GM19438 (cell line): ENCODE measurements around the gene WIPF1.

ENCODE experiments used
- ATAC-seq: cut with Tn5 transposase; IDR thresholded peaks from one replicate; pipeline ENCODE4 v1.9.1; 2021; ENCODE audit warnings: low read depth; ENCODE audit not compliant: unreplicated experiment

The WIPF1 gene

DNA sequence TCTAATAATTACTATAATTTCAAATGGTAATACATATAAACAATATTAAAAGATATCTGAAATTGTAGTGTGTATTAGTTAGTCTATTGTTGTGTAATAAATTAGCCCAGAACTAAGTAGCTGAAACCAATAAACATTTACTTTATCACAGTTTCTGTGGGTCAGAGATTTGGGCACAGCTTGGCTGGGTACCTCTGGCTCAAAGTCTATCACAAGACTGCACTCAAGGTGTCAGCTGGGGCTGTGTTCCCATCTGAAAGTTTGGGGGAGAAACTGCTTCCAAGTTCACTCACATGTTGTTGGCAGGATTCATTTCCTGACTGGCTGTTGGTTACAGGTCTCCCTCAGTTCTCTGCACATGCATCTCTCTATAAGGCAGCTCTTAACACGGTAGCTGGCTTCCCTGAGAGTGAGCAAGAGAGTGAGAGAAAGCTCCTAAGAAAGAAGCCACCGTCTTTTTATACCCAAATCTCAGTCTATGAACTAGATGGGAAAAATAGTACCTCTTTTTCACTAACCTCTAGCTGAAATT lies 25.6 kb upstream of the WIPF1 start:
- ATAC-seq, result no peak

GRCh38 chr2:174621323-174621722 lies 23.7 kb upstream of the WIPF1 start:
- ATAC-seq, result no peak

- no peak for ATAC-seq
Observed at GRCh38 chr2:174618179-174618578, 20.6 kb upstream of the WIPF1 start.

- no peak for ATAC-seq
Observed at GRCh38 chr2:174617718-174618117, 20.1 kb upstream of the WIPF1 start.

DNA sequence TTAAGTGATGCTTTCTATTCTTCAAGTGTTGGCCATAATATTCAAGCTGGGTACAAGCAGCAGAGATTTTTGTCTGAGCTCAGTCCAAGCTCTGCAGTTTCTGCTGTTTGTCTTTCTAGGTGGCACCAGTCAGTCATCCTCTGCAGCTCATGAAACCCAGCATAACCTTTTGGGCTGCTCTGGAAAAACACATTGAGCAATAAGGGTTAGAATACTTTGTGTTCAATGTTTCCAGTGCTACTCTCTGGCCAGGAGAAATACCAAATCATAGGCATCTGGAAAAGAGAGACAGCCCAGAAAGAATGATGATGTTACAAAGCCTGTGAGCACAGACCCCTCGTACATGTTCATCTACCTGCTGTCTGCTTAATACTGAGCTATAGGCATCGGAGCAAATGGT lies 19.5 kb upstream of the WIPF1 start:
- no peak for ATAC-seq

DNA sequence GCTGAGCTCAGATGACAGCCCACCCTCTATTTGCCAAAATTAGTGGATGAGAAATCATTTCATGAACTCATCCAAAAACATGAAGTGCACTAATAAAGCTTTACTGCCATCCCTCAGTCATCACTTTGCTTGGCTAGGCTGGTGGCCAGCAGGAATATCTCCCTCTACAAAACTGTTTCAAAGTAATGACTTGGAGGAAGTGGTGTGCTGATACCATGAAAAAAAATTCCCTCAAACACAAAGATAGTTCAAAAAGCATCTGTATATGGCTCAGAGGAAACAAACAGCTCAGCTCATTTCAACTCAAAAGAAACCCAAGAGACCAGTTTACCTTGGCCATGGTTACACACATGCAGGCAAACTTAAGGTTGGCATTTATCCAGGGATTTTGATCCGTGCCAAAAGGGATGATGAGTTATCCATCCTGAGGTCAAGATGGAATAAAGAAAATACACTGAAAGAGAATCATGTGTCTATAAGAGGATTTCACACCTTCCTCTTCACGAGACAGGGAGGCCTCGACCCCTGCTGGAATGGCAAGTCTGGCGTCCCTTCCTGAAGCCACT lies 18.4 kb upstream of the WIPF1 start:
- ATAC-seq, result no peak

DNA sequence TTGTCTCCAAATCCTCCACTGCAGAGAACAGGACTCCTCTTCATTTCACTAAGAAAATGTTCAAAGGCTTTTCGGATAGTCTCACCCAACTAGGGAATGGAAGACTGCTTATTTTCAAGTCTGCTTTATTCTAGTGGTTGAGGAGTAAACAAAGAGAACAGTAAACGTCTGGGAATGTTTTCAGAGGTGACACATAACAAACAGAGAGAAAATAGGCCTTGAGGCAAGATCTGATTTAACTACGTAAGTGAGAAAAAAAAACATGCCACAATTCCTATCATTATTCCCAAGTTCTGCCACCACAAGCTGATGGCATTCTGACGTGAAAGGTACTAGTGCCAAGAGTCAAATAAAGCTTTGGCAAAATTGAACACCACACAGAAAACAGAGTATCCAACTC lies 16.7 kb upstream of the WIPF1 start:
- no peak for ATAC-seq

DNA sequence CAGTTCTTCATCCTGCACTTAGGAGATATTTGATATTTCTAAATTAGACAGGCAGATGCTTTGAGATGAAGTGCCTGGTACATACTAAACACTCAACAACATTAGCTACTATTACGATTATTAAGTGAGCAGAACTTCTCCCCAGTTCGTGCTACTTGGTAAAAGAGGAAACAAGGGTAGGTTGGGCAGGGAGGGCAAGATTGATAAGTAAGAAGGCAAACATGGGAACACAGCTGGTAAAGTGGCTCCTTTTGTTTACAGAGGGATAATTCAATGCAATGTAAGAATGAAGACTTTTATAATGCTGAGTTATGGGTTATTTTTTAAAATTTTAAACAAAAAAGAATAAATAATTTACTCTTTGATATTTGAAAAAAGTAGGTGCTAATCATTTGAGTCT lies 15.9 kb upstream of the WIPF1 start:
- no peak for ATAC-seq

DNA sequence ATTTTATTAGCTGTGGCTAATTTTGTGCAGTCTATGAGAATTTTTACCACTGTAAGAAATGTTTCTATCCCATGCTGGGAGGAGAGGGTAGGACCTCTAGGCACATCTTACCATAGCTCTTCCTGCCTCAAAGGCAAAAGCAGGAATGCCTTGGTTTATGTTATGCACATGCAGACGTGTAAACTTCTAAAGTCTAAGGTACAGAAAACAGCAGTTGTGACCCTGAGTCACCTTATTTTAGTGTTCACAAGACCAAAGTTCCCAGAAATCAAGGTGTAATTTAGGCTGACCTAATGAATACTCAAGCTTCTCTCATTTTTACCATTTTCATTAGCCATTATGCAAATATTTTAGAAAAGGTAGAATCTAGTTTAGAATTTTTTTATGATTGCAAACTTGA lies 15.4 kb upstream of the WIPF1 start:
- ATAC-seq, result no peak

DNA sequence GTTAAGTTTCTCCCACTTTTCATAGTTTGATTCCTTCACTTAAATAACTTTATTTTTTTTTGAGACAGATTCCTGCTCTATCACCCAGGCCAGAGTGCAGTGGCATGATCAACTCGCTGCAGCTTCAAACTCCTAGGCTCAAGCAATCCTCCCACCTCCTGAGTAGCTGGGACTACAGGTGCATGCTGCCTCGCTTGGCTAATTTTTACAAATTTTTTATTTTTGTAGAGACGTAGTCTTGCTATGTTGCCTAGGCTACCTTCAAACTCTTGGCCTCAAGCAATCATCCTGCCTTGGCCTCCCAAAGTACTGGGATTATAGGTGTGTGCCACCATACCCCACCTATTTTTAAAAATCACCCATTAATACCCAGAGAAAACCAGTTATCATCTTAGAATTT lies 14.2 kb upstream of the WIPF1 start:
- no peak for ATAC-seq

GRCh38 chr2:174611006-174611405 lies 13.4 kb upstream of the WIPF1 start:
- no peak for ATAC-seq

DNA sequence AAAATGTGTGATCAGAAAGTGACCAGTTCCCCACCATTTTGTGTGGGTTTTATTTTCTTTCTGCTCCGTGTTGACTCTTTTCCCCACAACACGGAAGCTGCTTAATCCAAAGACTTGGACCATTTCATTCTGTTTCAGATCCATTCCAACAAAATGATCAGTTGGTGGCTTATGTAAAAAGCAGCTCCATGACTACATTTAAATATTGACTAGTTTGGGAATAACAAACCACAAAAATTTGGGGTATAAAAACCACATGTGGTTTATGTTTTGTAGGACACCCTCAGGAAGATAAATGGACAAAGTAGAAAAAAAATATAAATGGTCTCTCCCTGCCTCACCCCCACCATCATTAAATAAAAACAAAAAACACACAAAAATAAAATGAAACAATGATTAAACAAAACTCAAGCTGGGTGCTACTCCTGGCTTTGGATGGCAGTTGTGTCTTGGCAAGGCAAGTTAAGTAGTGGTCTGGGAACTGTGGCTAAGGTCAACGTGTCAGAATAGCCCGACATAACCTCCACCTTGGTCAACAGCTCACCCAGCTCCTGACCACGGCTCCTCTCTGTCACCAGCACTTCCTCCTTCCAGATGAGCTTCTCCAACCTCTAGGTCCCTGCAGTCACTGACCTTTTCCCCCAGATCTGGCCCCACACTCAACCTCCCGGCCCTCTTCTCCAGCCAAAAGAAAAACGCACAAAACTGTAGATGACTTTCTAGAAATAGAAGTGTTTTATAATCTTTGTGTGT lies 12.8 kb upstream of the WIPF1 start:
- no peak for ATAC-seq

DNA sequence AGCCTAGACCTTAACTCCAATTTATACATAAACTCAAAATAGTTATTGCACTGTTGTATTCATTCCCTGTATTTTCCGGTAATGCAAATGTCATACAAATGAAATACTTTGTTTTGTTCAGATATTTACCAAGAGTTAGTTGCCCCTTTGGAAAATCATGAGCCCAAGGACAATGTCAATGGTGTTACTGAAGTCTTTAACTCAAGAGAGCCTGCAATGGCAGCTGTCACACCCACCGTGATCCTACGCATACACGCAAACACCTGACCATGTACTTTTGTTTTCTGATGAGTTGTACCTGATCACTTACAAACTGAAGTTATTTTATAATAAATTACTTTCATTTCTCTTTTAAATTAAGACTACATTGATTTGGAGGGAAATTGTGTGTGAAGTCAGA lies 11.7 kb upstream of the WIPF1 start:
- ATAC-seq, result no peak

GRCh38 chr2:174608866-174609214 lies 11.2 kb upstream of the WIPF1 start:
- ATAC-seq, result peak; percentile 46

DNA sequence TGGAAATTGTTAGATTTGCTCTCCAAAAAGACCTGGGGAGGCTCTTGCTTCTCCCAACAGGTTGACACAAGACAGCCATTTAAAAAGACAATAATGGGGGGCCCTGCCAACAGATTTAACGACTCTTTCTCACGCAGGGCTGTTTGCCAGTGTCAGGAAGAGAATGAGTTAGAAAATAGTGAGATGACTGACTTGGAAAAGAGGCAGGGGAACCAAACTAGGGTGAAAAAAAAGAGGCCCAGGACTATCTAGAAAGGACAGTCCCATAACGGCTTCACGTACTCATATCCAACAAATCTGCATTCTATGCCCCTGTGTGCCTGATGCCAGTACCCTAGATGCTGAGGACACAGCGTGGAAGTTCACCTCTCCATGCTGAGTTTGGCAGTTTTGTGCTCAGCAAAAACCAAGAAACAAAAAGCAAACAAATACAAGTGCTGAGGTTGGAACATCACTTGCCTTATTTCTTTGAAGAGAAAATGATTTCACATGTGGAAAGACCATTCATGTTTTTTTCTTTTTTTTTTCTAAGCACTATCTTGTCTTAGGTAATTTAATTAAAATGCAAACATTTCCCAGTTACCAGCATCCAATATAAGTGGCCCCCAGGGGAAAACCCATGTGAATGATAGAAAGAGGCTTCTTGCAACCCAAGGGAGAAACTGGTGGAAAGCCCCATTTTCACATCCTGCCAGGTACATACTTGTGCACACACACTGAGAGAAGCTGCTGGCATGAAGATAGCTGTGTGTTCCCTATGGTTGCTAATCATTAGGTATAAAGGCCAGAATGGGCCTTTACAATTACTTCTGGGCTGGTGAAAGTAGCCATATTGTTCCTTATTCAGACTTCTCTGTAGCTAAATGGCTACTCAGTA lies 10.6 kb upstream of the WIPF1 start:
- ATAC-seq, result peak; percentile 68

DNA sequence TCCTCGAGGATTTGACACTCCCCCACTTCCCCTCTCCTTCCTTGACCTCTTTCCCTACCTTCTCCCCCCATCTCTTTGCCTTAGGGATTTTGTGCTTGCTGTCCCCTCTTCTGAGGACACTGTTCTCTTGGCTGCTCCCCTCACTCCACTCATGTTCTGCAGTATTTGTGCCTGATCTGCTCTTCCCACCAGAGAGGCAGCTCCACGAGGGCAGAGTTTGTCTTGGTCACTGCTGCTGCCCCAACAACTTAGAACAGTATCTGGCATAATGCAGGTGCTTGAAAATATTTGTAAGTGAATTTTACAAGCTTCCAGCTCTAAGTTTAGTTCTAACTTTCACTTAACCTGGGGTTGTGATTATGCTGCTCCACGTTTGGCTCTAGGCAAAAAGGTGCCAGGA lies 10.0 kb upstream of the WIPF1 start:
- no peak for ATAC-seq

DNA sequence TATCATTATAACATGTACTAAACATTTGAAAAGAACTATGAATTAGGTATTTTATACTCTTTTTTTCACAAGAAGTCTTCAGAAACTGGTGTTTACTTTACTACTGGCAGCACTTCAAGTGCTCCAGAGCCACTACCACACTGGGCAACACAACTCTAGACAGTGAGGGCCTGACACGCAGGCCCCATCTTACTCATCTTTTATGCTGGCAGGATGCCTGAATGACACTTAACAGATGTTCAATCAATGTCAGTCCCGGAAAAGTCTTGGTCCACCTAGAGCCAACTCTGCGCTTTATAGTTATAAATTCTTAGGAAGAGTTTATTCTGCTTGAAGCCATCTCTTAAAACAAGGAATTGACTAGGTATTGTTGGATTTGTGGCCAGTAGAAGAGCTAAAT lies 8.7 kb upstream of the WIPF1 start:
- ATAC-seq, result no peak

DNA sequence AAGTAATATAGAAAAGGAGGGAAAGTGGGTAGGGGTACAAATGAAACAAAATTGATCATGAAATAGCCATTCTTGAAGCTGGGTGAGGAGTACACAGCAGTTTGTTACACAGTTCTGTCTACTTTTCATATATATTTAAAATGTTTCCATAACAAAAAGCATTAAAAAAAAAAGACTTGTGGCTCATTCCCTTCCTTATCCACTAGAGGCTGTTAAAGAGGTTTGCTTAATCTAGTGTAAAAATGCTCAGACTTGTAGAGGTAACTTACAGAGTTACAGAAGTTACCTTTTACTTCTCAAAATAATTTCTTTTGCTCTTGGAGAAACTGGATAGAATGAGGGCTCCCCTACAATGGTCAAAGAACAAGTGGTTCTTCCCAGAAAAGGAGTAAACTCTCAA lies 8.1 kb upstream of the WIPF1 start:
- no peak for ATAC-seq

DNA sequence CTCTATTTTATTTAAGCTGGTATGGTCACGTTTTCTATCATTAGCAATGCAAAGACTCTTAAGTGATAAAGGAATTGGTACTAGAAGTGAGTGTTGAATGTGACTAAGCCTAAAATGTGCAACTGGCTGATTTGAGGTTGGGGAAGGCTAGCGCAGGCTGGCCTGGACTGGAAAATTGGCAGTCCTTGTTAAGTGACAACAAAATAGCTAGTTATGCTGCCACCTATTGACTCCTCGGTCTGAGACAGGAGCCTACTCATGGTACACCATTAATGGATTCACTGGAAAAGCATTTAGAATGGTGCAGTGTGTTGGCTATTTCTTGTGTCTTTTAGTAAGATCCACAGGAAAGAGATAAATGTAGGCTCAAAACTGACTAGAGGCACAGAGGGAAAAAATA lies 5.7 kb upstream of the WIPF1 start:
- no peak for ATAC-seq

- ATAC-seq, result no peak
Observed at GRCh38 chr2:174602745-174603144, 5.1 kb upstream of the WIPF1 start.

DNA sequence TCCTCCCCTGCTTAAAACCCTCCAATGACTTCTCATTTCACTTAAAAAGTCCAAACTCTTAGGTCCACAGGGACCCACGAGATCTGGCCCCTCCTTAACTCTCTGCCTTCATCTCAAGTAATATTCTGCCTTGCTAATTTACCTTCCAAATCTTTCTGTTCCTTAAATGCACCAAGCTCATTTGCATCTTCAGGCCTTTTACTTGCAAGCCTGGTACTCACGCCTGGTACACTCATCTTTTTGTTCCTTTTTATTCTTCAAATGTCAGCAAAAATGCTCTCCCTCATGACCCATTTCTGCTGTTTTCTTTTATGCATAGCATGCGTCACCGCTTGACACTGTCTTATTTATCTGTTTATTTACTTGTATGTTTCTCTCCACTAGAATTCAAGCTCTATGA lies 2.7 kb upstream of the WIPF1 start:
- ATAC-seq, result no peak
